Dendritic cell treated with granulocyte-macrophage colony-stimulating factor and Interleukin-4, amounts not matched to agents 40 ng/mL and 50 ng/mL, for 4 days (primary cell): ENCODE results near the gene LRRC51.

Source experiments
- H3K27ac Mint-ChIP-seq: one replicate; pipeline ENCODE4 v1.8.0; 2022; ENCODE audit warnings: mild to moderate bottlenecking, mixed read lengths
- H3K27me3 Mint-ChIP-seq: one replicate; pipeline ENCODE4 v1.8.0; 2022; ENCODE audit warnings: mild to moderate bottlenecking, mixed read lengths
- H3K36me3 Mint-ChIP-seq: one replicate; pipeline ENCODE4 v1.8.0; 2022; ENCODE audit warnings: low read depth, mixed read lengths
- H3K4me1 Mint-ChIP-seq: one replicate; pipeline ENCODE4 v1.8.0; 2022; ENCODE audit warnings: low read depth, mixed read lengths
- H3K4me3 Mint-ChIP-seq: one replicate; pipeline ENCODE4 v1.8.0; 2022; ENCODE audit warnings: mild to moderate bottlenecking, moderate library complexity, mixed read lengths
- H3K9me3 Mint-ChIP-seq: one replicate; pipeline ENCODE4 v1.8.0; 2022; ENCODE audit warnings: mixed read lengths
- intact Hi-C: fragments of 100-400 bp; cut with micrococcal nuclease; formaldehyde crosslinking; loops from one replicate; pipeline ENCODE4 v1.15.0; 2022

The LRRC51 gene

DNA sequence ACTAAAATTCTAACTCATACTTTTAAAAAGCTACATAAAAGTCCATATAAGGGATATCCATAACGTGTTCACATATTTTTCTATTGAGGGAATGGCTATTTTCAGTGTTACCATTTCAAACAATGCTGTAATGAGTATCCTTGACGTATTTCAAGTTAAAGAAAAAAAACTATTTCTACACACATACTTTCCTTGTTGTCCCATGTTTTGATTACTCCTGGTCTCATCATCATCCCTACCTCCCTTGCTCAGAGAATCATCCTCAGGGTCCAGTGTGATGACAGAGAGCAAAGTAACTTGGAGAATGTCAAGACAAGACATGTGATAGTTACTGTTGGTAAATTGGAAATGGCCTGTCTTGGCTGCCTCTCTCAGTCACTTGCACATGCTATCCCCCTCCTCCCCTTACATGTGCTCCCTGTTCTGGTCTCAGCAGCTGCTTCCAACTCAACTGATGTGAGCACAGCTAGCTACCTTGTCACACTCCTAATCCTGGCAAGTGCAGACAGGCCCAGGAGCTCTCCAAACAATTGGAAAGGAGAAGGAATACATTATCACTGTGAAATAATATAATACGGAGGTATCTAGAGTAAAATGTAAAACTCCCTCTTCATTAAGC is 22.1 kb upstream of the LRRC51 start:
- Mint-ChIP-seq H3K27me3 (no peaks in the 10 kb centered on the region), H3K9me3 (no peaks in the 10 kb centered on the region), H3K4me1 (peaks cover 11% of the 10 kb centered on the region), H3K4me3 (no peak overlapping the region), H3K36me3 (peaks cover 78% of the 10 kb centered on the region), H3K27ac (no peak overlapping the region)
- intact Hi-C loops: no loop called here

DNA sequence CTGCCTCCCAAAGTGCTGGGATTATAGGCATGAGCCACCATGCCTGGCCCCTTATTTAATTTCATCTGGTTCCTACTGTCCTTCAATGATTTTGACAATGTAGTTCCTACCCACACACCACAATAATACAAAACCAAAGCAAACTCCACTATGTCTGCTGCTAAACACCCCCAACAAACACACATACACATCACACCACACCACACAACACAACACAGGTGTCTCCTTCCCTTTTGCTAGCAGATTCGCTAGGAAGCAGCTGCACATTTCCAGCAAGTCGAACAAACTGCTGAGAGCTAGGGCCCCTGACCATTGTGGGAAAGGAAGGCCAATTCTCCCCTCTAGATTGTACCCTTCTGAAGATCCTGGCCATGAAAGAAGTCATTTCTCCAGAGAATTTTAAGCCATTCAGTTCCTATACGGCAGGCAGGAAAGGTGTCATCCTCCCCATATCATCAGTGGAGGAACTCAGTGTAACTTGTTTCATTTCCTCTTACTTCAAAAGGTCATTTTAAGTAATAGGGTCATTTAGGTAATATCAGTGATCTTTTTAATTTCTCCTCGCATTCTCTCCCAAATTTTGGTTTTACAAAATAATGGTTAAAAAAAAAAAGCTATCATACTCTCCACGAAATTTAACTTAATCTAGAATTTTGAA is 18.8 kb upstream of the LRRC51 start:
- H3K4me1 Mint-ChIP-seq: peaks cover 19% of the 10 kb centered on the region
- H3K36me3 Mint-ChIP-seq: peaks cover 68% of the 10 kb centered on the region
- intact Hi-C loops: no loop called here
- peak overlapping the region; percentile 57 for H3K27ac Mint-ChIP-seq
- no peaks in the 10 kb centered on the region for H3K27me3 Mint-ChIP-seq
- H3K9me3 Mint-ChIP-seq: no peaks in the 10 kb centered on the region
- no peak overlapping the region for H3K4me3 Mint-ChIP-seq

DNA sequence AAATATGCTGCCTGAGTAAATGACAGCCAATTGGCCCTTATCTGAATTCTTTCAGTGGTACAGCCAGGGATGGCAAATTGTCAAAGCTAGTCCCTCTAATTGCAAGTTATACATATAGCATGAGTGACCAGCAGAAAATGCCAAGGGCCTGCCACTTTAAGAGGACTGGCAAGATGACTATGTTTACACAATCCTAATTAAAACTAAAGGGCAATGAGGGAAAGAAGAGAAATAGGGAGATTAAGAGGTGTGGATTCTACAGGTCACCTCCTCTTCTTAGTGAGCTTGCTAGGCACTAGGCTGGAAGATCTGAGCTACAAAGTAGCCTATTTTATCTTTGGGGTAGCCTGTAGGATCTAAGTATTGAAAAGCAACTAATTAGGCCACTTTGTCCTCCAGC is 13.8 kb upstream of the LRRC51 start:
- Mint-ChIP-seq H3K4me1 (peaks cover 60% of the 10 kb centered on the region), H3K4me3 (no peak overlapping the region), H3K27ac (no peak overlapping the region), H3K36me3 (peaks cover 48% of the 10 kb centered on the region), H3K9me3 (no peaks in the 10 kb centered on the region), H3K27me3 (no peaks in the 10 kb centered on the region)
- intact Hi-C loops: no loop called here

DNA sequence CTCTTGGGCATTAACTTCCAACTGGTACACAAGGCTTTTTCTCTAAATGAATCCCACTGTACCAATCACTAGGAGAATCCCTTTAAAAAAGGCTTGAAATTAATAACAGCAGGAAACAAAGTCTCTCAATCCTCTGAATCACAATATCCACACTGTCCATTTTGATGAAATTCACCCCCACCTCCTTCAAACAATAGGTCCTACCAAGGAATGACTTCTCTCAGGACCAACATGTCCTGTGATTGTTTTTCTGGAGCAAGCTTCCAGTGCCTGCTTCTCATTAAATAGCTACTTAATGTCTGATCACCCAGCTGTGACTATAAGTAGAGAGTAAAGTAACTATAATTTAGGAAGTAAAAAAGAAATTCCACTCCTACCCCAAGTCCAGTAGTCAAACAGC is 13.4 kb upstream of the LRRC51 start:
- Mint-ChIP-seq H3K4me3 (no peak overlapping the region), H3K27ac (no peak overlapping the region)
- intact Hi-C loops: no loop called here

DNA sequence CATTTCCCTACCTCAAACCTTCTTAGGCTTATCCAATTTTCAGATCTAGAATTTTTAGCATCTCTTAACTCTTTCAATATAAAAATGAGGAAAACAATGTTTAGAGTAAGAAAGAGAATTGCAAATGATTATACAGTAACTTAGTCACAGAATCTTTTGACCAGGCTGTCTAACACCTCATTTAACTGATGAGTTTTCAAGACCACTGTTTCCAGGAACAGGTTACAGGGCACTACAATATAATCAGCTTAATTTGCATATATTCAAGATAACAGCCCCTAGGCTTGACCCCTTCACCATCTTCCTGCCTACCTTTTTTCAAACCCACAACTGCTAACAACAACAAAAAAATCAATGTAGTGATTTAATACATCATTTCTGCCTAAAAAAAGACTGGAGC is 13.0 kb upstream of the LRRC51 start:
- Mint-ChIP-seq H3K4me3 (no peak overlapping the region), H3K4me1 (peaks cover 62% of the 10 kb centered on the region), H3K9me3 (no peaks in the 10 kb centered on the region), H3K27ac (peak overlapping the region; percentile 97), H3K36me3 (peaks cover 40% of the 10 kb centered on the region), H3K27me3 (no peaks in the 10 kb centered on the region)
- intact Hi-C loops: no loop called here

More for the DNA sequence above, 13.4 kb upstream of the LRRC51 start:
- Mint-ChIP-seq H3K4me1 (peaks cover 60% of the 10 kb centered on the region), H3K36me3 (peaks cover 44% of the 10 kb centered on the region), H3K27me3 (no peaks in the 10 kb centered on the region), H3K9me3 (no peaks in the 10 kb centered on the region)

DNA sequence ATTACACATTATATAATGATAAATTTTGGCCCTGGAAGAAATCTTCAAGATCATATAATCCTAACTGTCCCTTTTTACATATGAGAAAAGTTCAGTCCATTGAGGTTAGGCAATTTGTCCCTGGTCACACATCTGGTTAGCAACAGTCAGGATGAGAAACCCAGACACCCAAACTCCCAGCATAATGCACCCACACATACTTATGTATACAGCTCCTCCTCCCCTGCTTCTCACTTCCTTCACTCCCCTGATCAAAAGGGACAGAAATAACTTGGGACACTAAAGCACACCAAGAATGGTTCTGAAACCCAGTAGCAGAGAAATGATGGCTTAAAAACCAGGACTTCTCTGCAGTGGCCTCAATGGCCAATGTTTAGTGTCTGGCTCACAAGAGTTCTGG is 11.4 kb upstream of the LRRC51 start:
- intact Hi-C loops: no loop called here
- H3K36me3 Mint-ChIP-seq: peaks cover 36% of the 10 kb centered on the region
- peak overlapping the region; percentile 62 for H3K4me3 Mint-ChIP-seq
- H3K27ac Mint-ChIP-seq: peak overlapping the region; percentile 97
- no peaks in the 10 kb centered on the region for H3K27me3 Mint-ChIP-seq
- no peaks in the 10 kb centered on the region for H3K9me3 Mint-ChIP-seq
- peaks cover 73% of the 10 kb centered on the region for H3K4me1 Mint-ChIP-seq

DNA sequence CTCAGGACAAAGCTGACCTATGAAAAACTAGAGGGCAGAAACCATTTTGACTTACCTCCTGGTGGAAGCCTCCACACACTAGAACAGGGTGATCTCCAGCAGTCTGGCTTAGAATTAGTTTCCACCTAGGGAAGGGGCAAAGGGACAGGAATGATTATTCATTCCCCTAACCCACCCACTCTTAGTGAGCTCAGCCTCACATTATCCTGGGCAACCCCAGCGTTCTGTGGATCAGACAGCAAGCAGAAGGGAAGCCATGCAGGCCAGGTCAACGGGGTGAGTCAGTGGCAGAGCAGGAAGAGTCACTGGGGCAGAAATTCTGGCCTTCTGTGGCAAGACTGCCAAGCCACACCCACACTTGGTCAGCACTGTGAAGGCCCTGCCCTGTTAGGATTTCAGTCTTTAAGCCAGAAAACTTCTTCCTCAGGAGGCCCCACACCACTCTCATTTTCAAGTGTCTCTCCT is 10.8 kb upstream of the LRRC51 start:
- Mint-ChIP-seq H3K27ac (peak overlapping the region; percentile 97), H3K27me3 (no peaks in the 10 kb centered on the region), H3K4me3 (peak overlapping the region; percentile 62), H3K36me3 (peaks cover 32% of the 10 kb centered on the region), H3K9me3 (no peaks in the 10 kb centered on the region), H3K4me1 (peaks cover 73% of the 10 kb centered on the region)
- intact Hi-C loops: no loop called here

DNA sequence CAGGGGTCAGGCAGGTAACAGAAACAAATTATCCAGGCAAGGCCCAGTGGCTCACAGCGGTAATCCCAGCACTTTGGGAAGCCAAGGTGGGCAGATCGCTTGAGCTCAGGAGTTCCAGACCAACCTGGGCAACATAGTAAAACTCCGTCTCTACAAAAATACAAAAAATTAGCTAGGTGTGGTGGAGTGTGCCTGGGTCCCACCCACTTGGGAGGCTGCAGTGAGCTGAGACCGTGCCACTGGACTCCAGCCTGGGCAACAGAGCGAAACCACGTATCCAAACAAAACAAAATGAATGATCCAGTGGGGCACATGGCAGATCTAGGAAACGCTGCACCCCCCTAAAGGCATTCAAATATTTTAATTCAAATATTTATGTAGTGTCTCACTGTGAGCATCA is 10.2 kb upstream of the LRRC51 start:
- Mint-ChIP-seq H3K9me3 (no peaks in the 10 kb centered on the region), H3K4me1 (peaks cover 80% of the 10 kb centered on the region), H3K36me3 (peaks cover 32% of the 10 kb centered on the region), H3K27me3 (no peaks in the 10 kb centered on the region), H3K27ac (peak overlapping the region; percentile 97), H3K4me3 (peak overlapping the region; percentile 62)
- intact Hi-C loops: no loop called here

DNA sequence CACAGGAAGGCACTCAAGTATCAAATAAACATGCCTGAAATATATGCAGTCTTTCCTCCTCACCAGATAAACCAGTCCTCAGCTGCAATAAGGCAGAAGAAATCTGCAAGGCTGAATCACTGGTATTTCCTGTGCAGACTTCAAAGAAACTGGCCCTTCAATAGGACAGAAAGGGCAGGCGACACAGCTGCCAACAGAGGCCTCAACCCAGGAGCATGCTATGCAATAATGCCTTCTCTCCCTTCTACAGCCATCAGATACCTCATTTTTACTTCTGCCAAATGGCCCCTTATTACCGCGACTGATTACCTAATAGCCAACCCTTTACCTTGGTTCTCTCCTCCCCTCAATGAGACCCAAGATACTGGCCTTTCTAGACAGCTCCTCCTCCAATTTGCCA is 8.3 kb upstream of the LRRC51 start:
- intact Hi-C loops: no loop called here
- H3K36me3 Mint-ChIP-seq: peaks cover 23% of the 10 kb centered on the region
- no peaks in the 10 kb centered on the region for H3K9me3 Mint-ChIP-seq
- peak overlapping the region; percentile 90 for H3K27ac Mint-ChIP-seq
- H3K4me3 Mint-ChIP-seq: no peak overlapping the region
- H3K4me1 Mint-ChIP-seq: peaks cover 81% of the 10 kb centered on the region
- no peaks in the 10 kb centered on the region for H3K27me3 Mint-ChIP-seq

DNA sequence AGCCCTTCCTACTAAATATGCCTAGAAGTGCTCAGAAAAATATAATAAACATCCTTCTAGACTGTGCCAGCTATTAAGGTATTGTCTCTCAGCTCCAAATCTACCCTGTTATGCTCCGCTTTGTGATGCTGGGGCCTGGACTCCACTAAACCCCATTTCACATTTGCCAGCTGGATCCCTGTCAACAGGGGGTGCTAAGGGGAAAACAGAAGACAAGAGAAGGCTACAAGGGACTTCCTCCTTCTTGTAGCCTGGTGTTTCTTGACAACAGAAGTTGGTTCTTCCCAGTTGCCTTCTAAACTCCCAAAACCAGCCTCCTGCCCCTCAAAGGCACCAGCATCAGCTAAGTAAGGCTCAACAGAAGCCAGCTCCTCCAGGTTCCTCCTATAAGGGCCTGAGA is 5.5 kb upstream of the LRRC51 start:
- Mint-ChIP-seq H3K9me3 (no peaks in the 10 kb centered on the region), H3K27me3 (no peaks in the 10 kb centered on the region), H3K27ac (peak overlapping the region; percentile 90), H3K36me3 (peaks cover 13% of the 10 kb centered on the region), H3K4me1 (peaks cover 77% of the 10 kb centered on the region), H3K4me3 (peak overlapping the region; percentile 74)
- intact Hi-C loops: loop anchor here (5.0 kb wide), 1 partner anchor 33 kb away; no protein-coding TSS in a partner anchor

DNA sequence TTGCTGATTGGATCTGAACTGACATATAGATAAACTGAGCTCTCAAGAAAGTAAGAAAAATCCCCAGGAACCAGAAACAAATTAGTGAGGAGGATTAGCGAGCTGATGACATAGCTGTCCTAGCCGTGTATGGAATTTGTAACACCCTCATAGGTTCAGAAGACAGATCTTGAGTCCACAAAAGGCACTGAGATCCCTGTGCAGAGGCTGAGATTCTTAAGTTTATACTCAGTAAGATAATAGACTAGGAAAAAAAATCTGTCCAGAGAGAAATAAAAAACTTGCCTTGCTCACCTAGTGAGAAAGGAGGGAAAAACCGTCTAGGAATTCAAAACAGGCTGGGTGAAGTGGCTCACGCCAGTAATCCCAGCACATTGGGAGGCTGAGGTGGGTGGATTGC is 4.9 kb upstream of the LRRC51 start:
- Mint-ChIP-seq H3K36me3 (peaks cover 18% of the 10 kb centered on the region), H3K4me1 (peaks cover 77% of the 10 kb centered on the region), H3K4me3 (peak overlapping the region; percentile 74), H3K27ac (peak overlapping the region; percentile 90), H3K27me3 (no peaks in the 10 kb centered on the region), H3K9me3 (no peaks in the 10 kb centered on the region)
- intact Hi-C loops: loop anchor here (5.0 kb wide), 1 partner anchor 33 kb away; no protein-coding TSS in a partner anchor

DNA sequence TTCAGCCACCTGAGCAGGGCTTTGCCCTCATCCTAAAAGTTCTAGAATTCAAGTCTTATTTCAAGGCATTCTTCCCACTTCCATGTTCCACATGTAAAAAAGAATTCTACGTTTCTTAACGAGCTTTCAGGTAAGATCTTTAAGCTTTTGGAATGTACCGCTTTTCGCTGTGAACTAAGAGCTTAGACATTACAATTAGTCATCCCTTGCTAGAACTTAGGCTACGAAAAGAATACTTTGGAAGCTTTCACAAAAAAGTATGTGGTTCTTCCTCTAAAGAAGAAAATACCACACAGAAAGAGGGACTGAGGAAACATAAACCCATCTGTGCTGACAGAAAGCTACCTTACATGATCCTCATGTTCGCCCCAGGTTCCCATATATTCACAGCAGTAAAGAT is 2.2 kb upstream of the LRRC51 start:
- H3K4me3 Mint-ChIP-seq: no peak overlapping the region
- intact Hi-C loops: loop anchor here (5.0 kb wide), 1 partner anchor 36 kb away; no protein-coding TSS in a partner anchor
- no peaks in the 10 kb centered on the region for H3K9me3 Mint-ChIP-seq
- H3K36me3 Mint-ChIP-seq: peaks cover 13% of the 10 kb centered on the region
- no peaks in the 10 kb centered on the region for H3K27me3 Mint-ChIP-seq
- peak overlapping the region; percentile 96 for H3K27ac Mint-ChIP-seq
- H3K4me1 Mint-ChIP-seq: peaks cover 79% of the 10 kb centered on the region

DNA sequence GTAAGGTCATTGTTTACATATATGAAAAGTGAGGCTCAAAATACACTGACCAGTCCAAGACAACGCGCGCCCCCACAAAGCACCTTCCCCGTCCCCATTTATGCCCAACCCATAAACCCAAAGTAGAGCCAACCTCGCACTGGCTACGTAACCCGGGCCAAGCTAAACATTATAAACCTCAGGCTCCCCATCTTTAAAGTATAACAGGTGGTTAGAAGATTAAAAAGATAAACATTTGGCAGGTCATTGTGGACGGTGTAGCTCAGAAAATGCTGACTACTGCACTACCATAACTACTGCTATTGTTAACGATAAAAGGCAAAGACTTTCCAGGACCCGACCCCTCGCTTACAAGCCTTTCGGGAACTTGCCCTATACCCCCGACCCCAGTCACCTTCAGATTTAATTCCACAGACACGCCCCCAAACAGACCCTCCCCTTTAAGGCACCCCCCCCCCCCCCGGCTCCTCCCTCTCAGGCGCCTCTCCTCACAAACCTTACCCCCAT is 778 bp upstream of the LRRC51 start:
- Mint-ChIP-seq H3K27ac (peak overlapping the region; percentile 96), H3K4me3 (peak overlapping the region; percentile 98), H3K36me3 (peaks cover 10% of the 10 kb centered on the region), H3K27me3 (no peaks in the 10 kb centered on the region), H3K4me1 (peaks cover 78% of the 10 kb centered on the region), H3K9me3 (no peaks in the 10 kb centered on the region)
- intact Hi-C loops: loop anchor here (5.0 kb wide), 1 partner anchor 38 kb away; no protein-coding TSS in a partner anchor

DNA sequence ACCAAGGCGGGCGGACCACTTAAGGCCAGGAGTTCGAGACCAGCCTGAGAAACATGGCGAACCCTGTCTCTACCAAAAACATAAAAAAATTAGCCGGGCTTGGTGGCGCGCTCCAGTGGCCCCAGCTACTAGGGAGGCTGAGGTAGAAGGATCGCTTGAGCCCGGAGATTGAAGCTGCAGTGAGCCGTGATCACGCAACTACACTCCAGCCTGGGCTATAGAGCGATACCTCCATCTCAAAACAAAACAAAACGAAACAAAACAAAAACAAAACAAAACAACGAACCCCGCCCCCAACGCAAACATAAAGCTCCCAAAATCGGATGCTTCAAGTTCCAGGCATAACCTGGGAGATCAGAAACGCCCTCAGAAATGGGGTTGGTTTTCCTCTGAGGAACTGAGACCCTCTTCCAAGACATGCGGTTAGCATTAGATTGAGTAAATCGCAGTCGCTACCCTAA is 564 bp downstream of the LRRC51 start:
- intact Hi-C loops: no loop called here
- Mint-ChIP-seq H3K9me3 (no peaks in the 10 kb centered on the region), H3K36me3 (peaks cover 23% of the 10 kb centered on the region), H3K4me3 (peak overlapping the region; percentile 98), H3K27ac (peak overlapping the region; percentile 96), H3K4me1 (peaks cover 72% of the 10 kb centered on the region), H3K27me3 (no peaks in the 10 kb centered on the region)
